Duodenal mucosa (tissue), 2 donors: ENCODE measurements around the gene EYA3.

Source experiments
- H3K27ac ChIP-seq: one replicate; pipeline ENCODE4 v1.7.0; 2013; ENCODE audit warnings: low read depth, low read length
- H3K27me3 ChIP-seq, 2 donors: one replicate each; pipeline ENCODE4 v1.7.0; 2013; ENCODE audit warnings: low read length in 2 of 2, control low read depth in 1 of 2; ENCODE audit not compliant: insufficient read depth in 2 of 2, control insufficient read depth in 1 of 2
- H3K36me3 ChIP-seq, 2 donors: one replicate each; pipeline ENCODE4 v1.7.0; 2013; ENCODE audit warnings: low read length in 2 of 2, control low read depth in 1 of 2; ENCODE audit not compliant: insufficient read depth in 2 of 2, control insufficient read depth in 1 of 2
- H3K4me1 ChIP-seq, 2 donors: one replicate each; pipeline ENCODE4 v1.7.0; 2013; ENCODE audit warnings: low read length in 2 of 2, control low read depth in 1 of 2; ENCODE audit not compliant: insufficient read depth in 2 of 2, control insufficient read depth in 1 of 2
- H3K4me3 ChIP-seq, 2 donors: one replicate each; pipeline ENCODE4 v1.7.0; 2013; ENCODE audit warnings: low read length in 2 of 2, low read depth in 1 of 2
- H3K9ac ChIP-seq, 2 donors: one replicate each; pipeline ENCODE4 v1.7.0; 2013; ENCODE audit warnings: low read length in 2 of 2, low read depth in 1 of 2
- H3K9me3 ChIP-seq, 2 donors: one replicate each; pipeline ENCODE4 v1.7.0; 2013; ENCODE audit warnings: low read length in 2 of 2, control low read depth in 1 of 2; ENCODE audit not compliant: control insufficient read depth in 1 of 2

The EYA3 gene

DNA sequence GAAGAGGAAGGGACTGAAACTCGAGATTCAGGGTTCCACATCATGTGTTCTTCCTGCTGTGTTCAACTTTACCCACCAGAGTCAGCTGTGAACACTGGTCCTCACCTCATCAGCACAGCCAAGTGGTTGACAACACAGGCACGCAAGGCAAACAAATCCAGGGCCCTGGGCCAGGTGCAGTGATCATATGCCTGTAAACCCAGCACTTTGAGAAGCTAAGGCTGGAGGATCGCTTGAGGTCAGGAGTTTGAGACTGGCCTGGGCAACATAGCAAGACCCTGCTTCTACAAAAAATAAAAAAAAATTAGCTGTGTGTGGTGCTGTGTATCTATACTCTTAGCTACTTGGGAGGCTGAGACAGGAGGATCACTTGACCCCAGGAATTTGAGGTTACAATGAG lies 137.0 kb downstream of the EYA3 start:
- Histone ChIP-seq H3K4me1 (peaks cover 19 to 34% of the 10 kb centered on the region in 2 donors), H3K9ac (no peak overlapping the region), H3K9me3 (no peaks in the 10 kb centered on the region), H3K4me3 (no peak overlapping the region), H3K27me3 (no peaks in the 10 kb centered on the region), H3K36me3 (peaks cover 0 to 17% of the 10 kb centered on the region in 2 donors), H3K27ac (no peak overlapping the region)

DNA sequence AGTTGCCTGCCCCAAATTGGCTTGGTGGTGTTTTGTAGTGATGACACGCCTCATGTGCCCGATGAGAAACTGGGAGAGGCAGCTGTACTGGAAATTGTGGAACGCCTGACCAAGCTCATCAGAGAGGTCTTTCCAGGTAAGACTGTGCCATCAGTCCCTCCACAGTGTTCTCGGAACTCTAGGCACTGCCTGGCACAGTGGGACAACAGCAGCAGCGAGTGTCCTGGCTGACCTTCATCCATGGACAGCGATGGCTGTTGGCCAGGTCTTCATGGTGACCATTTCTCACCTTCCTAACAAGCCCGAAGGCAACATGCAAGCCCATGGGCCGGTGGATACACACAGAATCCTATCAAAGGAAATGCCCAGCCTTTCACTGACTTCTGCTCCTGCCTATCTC lies 139.4 kb downstream of the EYA3 start:
- no peaks in the 10 kb centered on the region for H3K9me3 ChIP-seq
- no peak overlapping the region for H3K4me3 ChIP-seq
- H3K27me3 ChIP-seq: no peaks in the 10 kb centered on the region
- no peak overlapping the region for H3K9ac ChIP-seq
- peaks cover 19 to 34% of the 10 kb centered on the region in 2 donors for H3K4me1 ChIP-seq
- H3K27ac ChIP-seq: no peak overlapping the region
- H3K36me3 ChIP-seq: peaks cover 0 to 7% of the 10 kb centered on the region in 2 donors

DNA sequence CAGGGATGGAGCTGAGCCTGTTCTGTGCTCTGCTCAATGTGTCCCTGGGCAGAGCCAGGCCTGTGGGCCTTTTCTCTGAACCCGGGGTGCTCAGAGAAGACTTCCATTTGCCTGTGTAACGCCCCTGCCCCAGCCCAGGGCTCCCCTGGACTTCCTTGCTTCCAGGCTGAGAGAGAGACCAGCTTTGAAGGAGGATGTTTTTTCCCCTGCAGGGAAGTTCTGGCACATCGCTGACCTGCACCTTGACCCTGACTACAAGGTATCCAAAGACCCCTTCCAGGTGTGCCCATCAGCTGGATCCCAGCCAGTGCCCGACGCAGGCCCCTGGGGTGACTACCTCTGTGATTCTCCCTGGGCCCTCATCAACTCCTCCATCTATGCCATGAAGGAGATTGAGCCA lies 143.4 kb downstream of the EYA3 start:
- Histone ChIP-seq H3K4me3 (no peak overlapping the region), H3K27ac (no peak overlapping the region), H3K27me3 (no peaks in the 10 kb centered on the region), H3K4me1 (peaks cover 0 to 3% of the 10 kb centered on the region in 2 donors), H3K9ac (no peak overlapping the region), H3K9me3 (no peaks in the 10 kb centered on the region), H3K36me3 (peaks cover 0 to 10% of the 10 kb centered on the region in 2 donors)

DNA sequence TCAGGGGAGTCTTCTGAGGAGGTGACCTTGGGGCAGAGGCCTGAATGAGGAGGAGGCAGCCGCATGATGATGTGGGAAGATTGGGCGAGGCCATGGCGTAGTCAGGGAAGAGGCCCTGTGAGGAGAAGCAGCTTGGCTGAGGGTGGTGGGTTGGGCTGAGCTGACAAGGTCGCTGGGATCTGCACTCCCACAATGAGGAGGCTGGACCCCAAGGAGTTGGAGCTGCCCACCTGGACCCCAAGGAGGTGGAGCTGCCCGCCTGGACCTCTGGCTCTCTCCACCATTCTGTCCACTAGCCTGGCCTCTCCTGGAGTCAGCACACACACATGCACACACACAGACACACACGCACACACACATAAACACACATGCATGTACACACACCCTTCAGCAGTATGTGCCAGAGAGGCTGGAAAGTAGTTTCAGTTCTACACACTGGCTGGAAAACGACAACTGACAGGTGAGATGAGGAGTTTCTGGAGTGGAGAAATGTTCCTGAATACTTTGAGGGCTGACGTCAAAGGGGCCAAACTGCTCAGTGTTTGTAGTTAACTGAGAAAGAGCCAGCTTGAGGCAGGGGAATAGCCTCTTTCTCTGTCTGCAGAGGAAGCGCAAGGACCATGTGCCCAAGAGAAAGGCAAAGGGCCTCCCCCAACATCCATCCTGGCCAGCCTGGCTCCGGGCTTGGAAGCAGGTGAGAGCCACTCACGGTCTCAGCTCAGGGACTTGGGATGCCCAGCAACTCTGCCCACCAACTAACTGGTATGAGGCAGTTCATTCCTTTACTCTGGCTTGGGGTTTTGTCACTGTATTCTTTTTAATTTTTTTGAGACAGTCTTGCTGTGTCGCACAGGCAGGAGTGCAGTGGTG lies 146.5 kb downstream of the EYA3 start:
- no peak overlapping the region for H3K27ac ChIP-seq
- no peak overlapping the region for H3K4me3 ChIP-seq
- H3K9ac ChIP-seq: no peak overlapping the region
- H3K9me3 ChIP-seq: no peaks in the 10 kb centered on the region
- peaks cover 0 to 3% of the 10 kb centered on the region in 2 donors for H3K36me3 ChIP-seq
- no peaks in the 10 kb centered on the region for H3K4me1 ChIP-seq
- H3K27me3 ChIP-seq: no peaks in the 10 kb centered on the region

DNA sequence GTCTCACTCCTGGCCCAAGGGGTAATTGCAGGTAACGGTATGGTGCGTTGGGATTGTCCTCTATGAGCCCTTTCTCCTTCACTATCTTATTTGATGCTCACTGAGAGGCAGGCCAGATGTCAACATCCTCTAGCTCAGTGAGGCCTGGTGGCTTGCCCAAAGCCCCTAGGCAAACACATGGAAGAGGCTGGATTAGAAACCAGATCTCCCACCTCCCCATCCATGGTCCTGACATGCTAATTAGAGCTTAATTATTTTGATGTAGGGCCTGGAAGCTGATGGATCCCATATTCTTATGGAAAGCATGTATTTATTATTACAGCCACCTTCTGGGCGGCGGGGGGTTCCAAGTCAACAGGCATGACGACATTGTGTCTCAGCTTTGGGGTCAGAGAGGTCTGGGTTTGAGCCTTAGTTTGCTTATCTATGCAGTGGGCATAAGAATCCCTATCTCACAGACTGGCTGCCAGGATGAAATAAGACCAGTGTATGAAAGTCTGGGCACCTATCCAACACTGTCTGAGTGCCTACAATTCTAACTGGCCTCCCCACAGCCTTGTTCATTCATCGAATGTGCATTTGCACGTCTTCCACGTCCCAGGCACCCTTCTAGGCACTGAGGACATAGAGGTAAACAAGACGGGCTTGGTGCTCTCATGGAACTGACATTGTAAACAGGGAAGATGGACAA lies 147.4 kb downstream of the EYA3 start:
- peaks cover 0 to 3% of the 10 kb centered on the region in 2 donors for H3K36me3 ChIP-seq
- no peak overlapping the region for H3K9ac ChIP-seq
- no peaks in the 10 kb centered on the region for H3K27me3 ChIP-seq
- no peaks in the 10 kb centered on the region for H3K9me3 ChIP-seq
- peaks cover under 1 to 2% of the 10 kb centered on the region in 2 donors for H3K4me1 ChIP-seq
- no peak overlapping the region for H3K27ac ChIP-seq
- H3K4me3 ChIP-seq: no peak overlapping the region

DNA sequence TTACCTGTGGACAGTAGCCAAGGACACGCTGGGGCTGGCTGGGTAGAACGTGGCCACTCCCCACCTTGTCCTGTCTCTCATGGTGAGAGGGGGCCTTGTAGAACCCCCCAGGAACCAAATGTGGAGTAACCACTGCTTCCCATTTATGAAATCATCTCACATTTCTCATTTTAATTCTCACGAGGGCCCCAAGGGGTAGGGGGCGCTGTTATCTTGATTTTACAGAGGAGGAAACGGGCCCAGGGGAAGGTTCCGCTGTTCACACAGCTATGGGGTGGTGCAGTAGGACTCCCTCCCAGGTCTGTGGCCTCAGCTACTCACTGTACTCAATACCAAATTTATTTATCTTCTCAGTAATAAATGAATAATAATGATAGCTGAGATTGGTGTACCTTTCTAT lies 148.1 kb downstream of the EYA3 start:
- H3K4me1 ChIP-seq: peaks cover 5 to 7% of the 10 kb centered on the region in 2 donors
- no peaks in the 10 kb centered on the region for H3K27me3 ChIP-seq
- peaks cover 0 to 3% of the 10 kb centered on the region in 2 donors for H3K36me3 ChIP-seq
- H3K9ac ChIP-seq: no peak overlapping the region
- no peak overlapping the region for H3K4me3 ChIP-seq
- no peak overlapping the region for H3K27ac ChIP-seq
- no peaks in the 10 kb centered on the region for H3K9me3 ChIP-seq

DNA sequence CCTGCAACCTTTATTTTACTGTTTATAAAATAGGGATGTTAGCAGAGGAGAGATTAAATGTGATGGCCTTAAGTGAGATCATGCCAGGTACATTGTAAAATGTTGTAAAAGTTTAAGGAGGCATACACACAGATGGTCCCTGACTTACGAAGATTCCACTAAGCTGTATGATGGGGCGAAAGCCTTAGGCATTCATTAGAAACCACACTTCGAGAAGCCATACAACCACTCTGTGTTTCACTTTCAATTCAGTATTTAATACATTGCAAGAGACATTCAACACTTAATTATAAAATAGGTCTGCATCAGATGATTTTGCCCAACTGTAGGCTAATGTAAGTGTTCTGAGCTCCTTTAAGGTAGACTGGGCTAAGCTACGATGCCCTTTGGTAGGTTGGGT lies 149.9 kb downstream of the EYA3 start:
- Histone ChIP-seq H3K36me3 (peaks cover 0 to 3% of the 10 kb centered on the region in 2 donors), H3K4me3 (no peak overlapping the region), H3K27me3 (no peaks in the 10 kb centered on the region), H3K4me1 (peaks cover 5 to 7% of the 10 kb centered on the region in 2 donors), H3K27ac (no peak overlapping the region), H3K9ac (no peak overlapping the region), H3K9me3 (no peaks in the 10 kb centered on the region)

DNA sequence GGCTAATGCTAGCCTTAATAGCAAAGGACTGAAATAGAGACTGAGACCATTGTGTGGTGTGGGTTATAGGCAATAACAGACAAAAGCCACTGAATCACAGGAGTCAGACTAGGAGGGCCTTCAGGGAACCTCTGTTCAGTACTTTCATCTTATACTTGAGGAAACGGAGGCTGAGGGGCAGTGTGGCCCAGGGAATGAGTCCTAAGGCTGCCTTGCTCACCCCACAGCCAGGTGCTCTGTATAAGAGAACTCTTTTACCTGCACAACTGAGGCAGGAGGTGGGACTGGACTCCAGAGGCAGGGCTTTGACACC lies 150.9 kb downstream of the EYA3 start:
- Histone ChIP-seq H3K4me3 (no peak overlapping the region), H3K27ac (no peak overlapping the region), H3K27me3 (no peaks in the 10 kb centered on the region), H3K9ac (peak overlapping the region in 1 of 2 donors; percentile 3), H3K4me1 (peaks cover 5 to 7% of the 10 kb centered on the region in 2 donors), H3K36me3 (peaks cover 0 to 3% of the 10 kb centered on the region in 2 donors), H3K9me3 (no peaks in the 10 kb centered on the region)

DNA sequence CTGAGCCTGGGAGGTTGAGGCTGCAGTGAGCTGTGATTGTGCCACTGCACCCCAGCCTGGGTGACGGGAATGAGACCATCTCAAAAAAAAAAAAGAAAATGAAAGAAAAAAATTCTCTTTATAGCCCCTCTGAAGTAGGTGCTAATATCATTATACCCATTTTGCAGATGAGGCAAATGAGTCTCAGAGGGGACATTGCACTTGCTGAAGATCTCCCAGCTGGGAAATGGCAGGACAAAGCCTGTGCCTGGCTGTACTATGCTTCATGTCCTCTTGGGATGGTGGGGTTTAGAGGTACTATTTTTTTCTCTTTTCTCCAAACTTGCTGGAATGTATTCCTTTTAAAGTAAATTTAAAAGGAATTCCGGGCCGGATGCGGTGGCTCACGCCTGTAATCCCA lies 152.0 kb downstream of the EYA3 start:
- Histone ChIP-seq H3K36me3 (no peaks in the 10 kb centered on the region), H3K27me3 (no peaks in the 10 kb centered on the region), H3K27ac (no peak overlapping the region), H3K4me1 (peaks cover 5 to 7% of the 10 kb centered on the region in 2 donors), H3K4me3 (no peak overlapping the region), H3K9ac (no peak overlapping the region), H3K9me3 (no peaks in the 10 kb centered on the region)

DNA sequence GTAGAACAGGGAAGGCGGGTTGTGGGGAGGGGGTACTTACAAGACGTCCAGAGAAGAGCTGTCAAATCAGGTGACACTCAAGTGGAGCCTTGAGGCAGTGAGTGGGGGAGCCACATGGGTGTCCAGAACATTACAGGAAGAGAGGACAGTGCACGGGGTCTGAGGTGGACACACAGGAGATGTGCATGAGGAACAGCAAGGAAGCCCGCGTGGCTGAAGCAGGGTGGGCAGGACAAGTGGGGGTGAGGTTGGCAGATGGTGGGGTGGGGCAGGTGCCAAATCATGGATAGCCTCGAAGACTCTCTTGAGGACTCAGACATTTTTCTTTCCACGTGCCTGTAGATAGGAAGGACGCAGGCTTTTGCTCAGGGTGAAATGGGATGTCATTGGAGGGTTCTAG lies 152.7 kb downstream of the EYA3 start:
- Histone ChIP-seq H3K9me3 (no peaks in the 10 kb centered on the region), H3K4me3 (peak overlapping the region; percentile 62 to 65), H3K4me1 (peaks cover 5 to 7% of the 10 kb centered on the region in 2 donors), H3K27me3 (no peaks in the 10 kb centered on the region), H3K27ac (no peak overlapping the region), H3K36me3 (no peaks in the 10 kb centered on the region), H3K9ac (peak overlapping the region in 1 of 2 donors; percentile 65)
